K562 (cell line): Measurements from ENCODE around the gene IMMP2L. TPM values are rescaled to one million over a fixed set of nuclear protein-coding genes. Genes with fewer than 3 reads are reported as not detected.

Source experiments
- ARNT ChIP-seq, 2 experiments: fragments of 450-650 bp; IDR thresholded peaks; 2 replicates each; pipeline ENCODE4 v1.6.1; 2016; ENCODE audit warnings: mild to moderate bottlenecking in 1 of 2
- ATF1 ChIP-seq, 2 experiments: fragments of 450-650 bp in 1 of 2; IDR thresholded peaks; 2 replicates each; pipeline ENCODE4 v1.6.1; 2016; ENCODE audit warnings: missing compliant biosample characterization in 1 of 2, missing genetic modification characterization in 1 of 2
- ATF7 ChIP-seq: fragments of 450-650 bp; IDR thresholded peaks from 2 replicates; pipeline ENCODE4 v1.7.1; 2014; ENCODE audit warnings: mild to moderate bottlenecking, moderate library complexity
- CHD1 ChIP-seq: fragments of 200-600 bp; sonication (generic); IDR thresholded peaks from one replicate; pipeline ENCODE4 v1.6.1; 2012; ENCODE audit warnings: mild to moderate bottlenecking, moderate library complexity, low read length, inconsistent platforms
- FOXK2 ChIP-seq, 2 experiments: fragments of 450-650 bp; IDR thresholded peaks in 1 of 2; conservative IDR thresholded peaks in 1 of 2; 2 replicates each; pipeline ENCODE4 v1.6.1; 2016; ENCODE audit warnings: low read depth in 2 of 2, mild to moderate bottlenecking in 1 of 2
- GTF2F1 ChIP-seq: IDR thresholded peaks from 2 replicates; pipeline ENCODE4 v1.6.1; 2011; ENCODE audit warnings: low read depth, low read length, improper control_type of control experiment
- HNRNPH1 ChIP-seq: fragments of 200-400 bp; formaldehyde crosslinking; optimal IDR thresholded peaks from 2 replicates; pipeline ENCODE3; 2017; ENCODE audit warnings: low read depth, mild to moderate bottlenecking, low read length, moderate library complexity
- KDM4B ChIP-seq, 2 experiments: fragments of 450-650 bp in 1 of 2; sonication (generic) in 1 of 2; IDR thresholded peaks; 2 replicates each; pipeline ENCODE4 v1.6.1; 2016 to 2017; ENCODE audit warnings: borderline replicate concordance in 2 of 2, antibody characterized with exemption in 1 of 2, low read depth in 1 of 2, mild to moderate bottlenecking in 1 of 2
- MTF1 ChIP-seq: fragments of 250-450 bp; sonication (Bioruptor Pico); IDR thresholded peaks from 2 replicates; pipeline ENCODE4 v1.9.0; 2021; ENCODE audit warnings: moderate library complexity, mild to moderate bottlenecking, inconsistent platforms, borderline replicate concordance
- RBM25 ChIP-seq: fragments of 200-400 bp; formaldehyde crosslinking; IDR thresholded peaks from 2 replicates; pipeline ENCODE4 v1.6.1; 2018; ENCODE audit warnings: low read length, low read depth, moderate library complexity; ENCODE audit not compliant: severe bottlenecking
- SMC3 ChIP-seq: conservative IDR thresholded peaks from 2 replicates; pipeline ENCODE4 v1.6.1; 2011; ENCODE audit warnings: low read depth, low read length, improper control_type of control experiment; ENCODE audit not compliant: insufficient read depth
- TCF3 ChIP-seq: sonication (generic); formaldehyde crosslinking; IDR thresholded peaks from 2 replicates; pipeline ENCODE4 v1.4.0; 2020; ENCODE audit warnings: mild to moderate bottlenecking, missing genetic modification reagents
- TOE1 ChIP-seq, 2 experiments: fragments of 450-650 bp in 1 of 2; sonication (generic) in 1 of 2; formaldehyde crosslinking in 1 of 2; IDR thresholded peaks; 2 replicates each; pipeline versions ENCODE4 v1.7.1 to v1.8.0; 2016 to 2022; ENCODE audit warnings: borderline replicate concordance in 2 of 2, mild to moderate bottlenecking in 2 of 2, antibody characterized with exemption in 1 of 2, inconsistent platforms in 1 of 2, low read depth in 1 of 2, missing genetic modification reagents in 1 of 2, moderate library complexity in 1 of 2
- XRCC3 ChIP-seq: fragments of 450-650 bp; IDR thresholded peaks from 2 replicates; pipeline ENCODE4 v1.6.1; 2017; ENCODE audit warnings: mild to moderate bottlenecking, moderate library complexity
- ZBTB5 ChIP-seq: fragments of 450-650 bp; IDR thresholded peaks from 2 replicates; pipeline ENCODE4 v1.6.1; 2017; ENCODE audit warnings: antibody characterized with exemption
- ZKSCAN3 ChIP-seq: fragments of 250-450 bp; sonication (Bioruptor Pico); IDR thresholded peaks from 2 replicates; pipeline ENCODE4 v1.4.0; 2020
- ZNF174 ChIP-seq: fragments of 250-450 bp; sonication (Bioruptor Pico); IDR thresholded peaks from 2 replicates; pipeline ENCODE4 v1.4.0; 2020; ENCODE audit warnings: mild to moderate bottlenecking
- ZNF347 ChIP-seq: fragments of 450-650 bp; formaldehyde crosslinking; IDR thresholded peaks from 2 replicates; pipeline ENCODE4 v1.4.0; 2020; ENCODE audit warnings: low read depth, mild to moderate bottlenecking, moderate library complexity
- ZNF354B ChIP-seq: fragments of 250-450 bp; sonication (Bioruptor Pico); IDR thresholded peaks from 2 replicates; pipeline ENCODE4 v1.4.0; 2020
- ZNF695 ChIP-seq: fragments of 450-650 bp; formaldehyde crosslinking; IDR thresholded peaks from 2 replicates; pipeline ENCODE4 v1.4.0; 2020; ENCODE audit warnings: mild to moderate bottlenecking, moderate library complexity
- ZNF79 ChIP-seq: fragments of 250-450 bp; sonication (Bioruptor Pico); IDR thresholded peaks from 2 replicates; pipeline ENCODE4 v1.4.0; 2020; ENCODE audit warnings: low read depth, mild to moderate bottlenecking, moderate library complexity
- polyA plus RNA-seq, 8 experiments: library from polyadenylated mRNA; depleted of rRNA in 4 of 8; stranded (reverse) in 5 of 8; unstranded in 3 of 8; fragments of >200 nt; fragmentation: Nextera tagmentation in 2 of 8; fragmentation: Illumina TruSeq in 1 of 8; extraction: Ambion mirVana in 2 of 8; extraction: Trizol in 1 of 8; gene quantifications; 2 replicates each; pipeline versions ENCODE4 v1.2.1 to v1.2.3, GENCODE V29; 2011 to 2014; ENCODE audit warnings: inconsistent platforms in 1 of 8, missing spikeins in 1 of 8
- total RNA-seq, 7 experiments: library from RNA; depleted of rRNA in 6 of 7; stranded (reverse); fragments of >200 nt in 6 of 7; fragmentation: Illumina TruSeq in 2 of 7; extraction: Trizol in 2 of 7; gene quantifications; 2 replicates each; pipeline versions ENCODE4 v1.2.1 to v1.2.3, GENCODE V29; 2011 to 2021; ENCODE audit warnings: low replicate concordance in 1 of 7
- TF ChIP-seq, protein P1 (sequence below), 2 experiments: fragments of 450-650 bp; IDR thresholded peaks; 2 replicates each; pipeline ENCODE4 v1.6.1; 2018; ENCODE audit warnings: mild to moderate bottlenecking in 2 of 2, low read depth in 1 of 2; ENCODE audit not compliant: partially characterized antibody in 2 of 2

Gene IMMP2L
- total and polyA plus RNA-seq, 9 of the 15 experiments (the other 6 are each of a cell fraction or from before 2014, with no cell fraction given): 29.7 to 116 (median 53.0) TPM

GRCh38 chr7:111560773-111561653 is 1.3 kb downstream of the IMMP2L start (continued):
- TF ChIP-seq TCF3 (CRISPR knock-in tag) (peak; percentile 38; the same call in 1 of the 2 replicates), MTF1 (CRISPR knock-in tag) (0 out of 2 replicates have a peak, but pooled peaks have one; percentile 37), ZNF347 (CRISPR knock-in tag) (no peak), ZNF695 (CRISPR knock-in tag) (no peak), ARNT (IDR thresholded peaks at IDR 0.05) (peak in 1 of 2 experiments; percentile 49; a peak in 1 of 4 replicates), CHD1 (no peak), ZNF79 (CRISPR knock-in tag) (no peak), ZBTB5 (no peak), XRCC3 (0 out of 2 replicates have a peak, but pooled peaks have one; percentile 9), ZNF354B (CRISPR knock-in tag) (0 out of 2 replicates have a peak, but pooled peaks have one; percentile 2), ATF1 (CRISPR knock-in tag; IDR thresholded peaks at IDR 0.05) (no peak), ATF1 (tag; IDR thresholded peaks at IDR 0.05) (no peak), SMC3 (no peak), ZKSCAN3 (CRISPR knock-in tag) (no peak), ZNF174 (no peak), KDM4B (IDR thresholded peaks at IDR 0.05; ENCODE audit: borderline replicate concordance in 2 of 2, low read depth in 1 of 2) (no peak), ATF7 (no peak), HNRNPH1 (no peak), TOE1 (IDR thresholded peaks at IDR 0.05; ENCODE audit: borderline replicate concordance) (peak; percentile 29; the same call in 1 of the 2 replicates), TOE1 (CRISPR knock-in tag; IDR thresholded peaks at IDR 0.05; ENCODE audit: borderline replicate concordance, low read depth) (no peak), RBM25 (no peak), FOXK2 (conservative IDR thresholded peaks at IDR 0.05 in 1 of 2, IDR thresholded peaks at IDR 0.05 in 1 of 2; ENCODE audit: low read depth in 2 of 2) (peak; percentile 30 to 40; a peak in 2 of 4 replicates), GTF2F1 (no peak)
- TF ChIP-seq, protein P1, sequence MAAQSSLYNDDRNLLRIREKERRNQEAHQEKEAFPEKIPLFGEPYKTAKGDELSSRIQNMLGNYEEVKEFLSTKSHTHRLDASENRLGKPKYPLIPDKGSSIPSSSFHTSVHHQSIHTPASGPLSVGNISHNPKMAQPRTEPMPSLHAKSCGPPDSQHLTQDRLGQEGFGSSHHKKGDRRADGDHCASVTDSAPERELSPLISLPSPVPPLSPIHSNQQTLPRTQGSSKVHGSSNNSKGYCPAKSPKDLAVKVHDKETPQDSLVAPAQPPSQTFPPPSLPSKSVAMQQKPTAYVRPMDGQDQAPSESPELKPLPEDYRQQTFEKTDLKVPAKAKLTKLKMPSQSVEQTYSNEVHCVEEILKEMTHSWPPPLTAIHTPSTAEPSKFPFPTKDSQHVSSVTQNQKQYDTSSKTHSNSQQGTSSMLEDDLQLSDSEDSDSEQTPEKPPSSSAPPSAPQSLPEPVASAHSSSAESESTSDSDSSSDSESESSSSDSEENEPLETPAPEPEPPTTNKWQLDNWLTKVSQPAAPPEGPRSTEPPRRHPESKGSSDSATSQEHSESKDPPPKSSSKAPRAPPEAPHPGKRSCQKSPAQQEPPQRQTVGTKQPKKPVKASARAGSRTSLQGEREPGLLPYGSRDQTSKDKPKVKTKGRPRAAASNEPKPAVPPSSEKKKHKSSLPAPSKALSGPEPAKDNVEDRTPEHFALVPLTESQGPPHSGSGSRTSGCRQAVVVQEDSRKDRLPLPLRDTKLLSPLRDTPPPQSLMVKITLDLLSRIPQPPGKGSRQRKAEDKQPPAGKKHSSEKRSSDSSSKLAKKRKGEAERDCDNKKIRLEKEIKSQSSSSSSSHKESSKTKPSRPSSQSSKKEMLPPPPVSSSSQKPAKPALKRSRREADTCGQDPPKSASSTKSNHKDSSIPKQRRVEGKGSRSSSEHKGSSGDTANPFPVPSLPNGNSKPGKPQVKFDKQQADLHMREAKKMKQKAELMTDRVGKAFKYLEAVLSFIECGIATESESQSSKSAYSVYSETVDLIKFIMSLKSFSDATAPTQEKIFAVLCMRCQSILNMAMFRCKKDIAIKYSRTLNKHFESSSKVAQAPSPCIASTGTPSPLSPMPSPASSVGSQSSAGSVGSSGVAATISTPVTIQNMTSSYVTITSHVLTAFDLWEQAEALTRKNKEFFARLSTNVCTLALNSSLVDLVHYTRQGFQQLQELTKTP (IDR thresholded peaks at IDR 0.05; ENCODE audit: low read depth in 1 of 2, partially characterized antibody in 2 of 2): peak in 1 of 2 experiments; percentile 94
